Measurements from ENCODE around the gene GATA2. TPM values are rescaled to one million over a fixed set of nuclear protein-coding genes. Genes with fewer than 3 reads are reported as not detected.
A peak's percentile ranks its signal among the peaks of the same experiment; 100 is the strongest.

Gene GATA2
- total RNA-seq, 1 experiment from 2014 or later, result 74.6 TPM

- peaks cover 13% of the 10 kb centered on the region for H3K4me1 ChIP-seq (ENCODE audit: control insufficient read depth, insufficient read depth, low read length)
- BruUV-seq (replicated peaks), result no TSS peak
- no peaks in the 10 kb centered on the region for H3K27me3 ChIP-seq (ENCODE audit: control insufficient read depth, insufficient read depth, low read length)
- H3K27ac ChIP-seq (ENCODE audit: low read length), result no peak overlapping the region; the same call in 1 of the 2 replicates
- H3K36me3 ChIP-seq (ENCODE audit: control insufficient read depth, insufficient read depth, low read length), result no peaks in the 10 kb centered on the region
- in situ Hi-C loops (cut with HindIII; ENCODE audit: low pct_unique_long_range_greater_than_20kb, low sequenced_read_pairs) (no loop called here), intact Hi-C loops (cut with micrococcal nuclease; ENCODE audit: unreplicated experiment) (no loop called here)
- H3K9me3 ChIP-seq (ENCODE audit: control insufficient read depth, insufficient read depth, low read depth, low read length), result no peaks in the 10 kb centered on the region
- ATAC-seq (peak; percentile 43), DNase-seq (ENCODE audit: low read depth, low spot score) (no peak)
- TF ChIP-seq CTCF (IDR thresholded peaks at IDR 0.05) (no peak; the same call in 1 of the 2 replicates), TCF7L2 (IDR thresholded peaks at IDR 0.05; ENCODE audit: low read depth, low read length) (no peak), POLR2AphosphoS5 (IDR thresholded peaks at IDR 0.05; ENCODE audit: low read depth, low read length) (no peak), REST (IDR thresholded peaks at IDR 0.05; ENCODE audit: insufficient read depth in 1 of 2, low read depth in 2 of 2, low read length in 1 of 2) (no peak)
- ChIA-PET POLR2A (interaction anchor here (0.6 kb wide), 1 partner anchor 1789 kb away, joined by 8 read pairs; no protein-coding TSS in a partner anchor), CTCF (no interaction called here)
- peak overlapping the region; percentile 8 to 21; a peak in 3 of 4 replicates for H3K4me3 ChIP-seq (ENCODE audit: low read depth in 2 of 2, low read length in 2 of 2)
Measured at GRCh38 chr3:128432971-128433836, 59.8 kb downstream of the GATA2 start.

GRCh38 chr3:128432301-128432970 lies 60.6 kb downstream of the GATA2 start:
- DNase-seq (ENCODE audit: low read depth, low spot score) (no peak), ATAC-seq (no peak; the same call in 1 of the 2 replicates)
- Histone ChIP-seq H3K27me3 (ENCODE audit: control insufficient read depth, insufficient read depth, low read length) (no peaks in the 10 kb centered on the region), H3K27ac (ENCODE audit: low read length) (peak overlapping the region; percentile 40; the same call in 1 of the 2 replicates), H3K4me3 (ENCODE audit: low read depth in 2 of 2, low read length in 2 of 2) (peak overlapping the region; percentile 8 to 21; a peak in 3 of 4 replicates), H3K9me3 (ENCODE audit: control insufficient read depth, insufficient read depth, low read depth, low read length) (no peaks in the 10 kb centered on the region), H3K4me1 (ENCODE audit: control insufficient read depth, insufficient read depth, low read length) (peaks cover 13% of the 10 kb centered on the region), H3K36me3 (ENCODE audit: control insufficient read depth, insufficient read depth, low read length) (no peaks in the 10 kb centered on the region)
- no peak for TF ChIP-seq CTCF (IDR thresholded peaks at IDR 0.05)
- TF ChIP-seq SIN3A (IDR thresholded peaks at IDR 0.05; ENCODE audit: borderline replicate concordance, insufficient read depth, low read depth, low read length), result no peak
- TF ChIP-seq POLR2AphosphoS5 (IDR thresholded peaks at IDR 0.05; ENCODE audit: low read depth, low read length), result no peak
- TF ChIP-seq REST (IDR thresholded peaks at IDR 0.05; ENCODE audit: insufficient read depth in 1 of 2, low read depth in 2 of 2, low read length in 1 of 2), result no peak
- no peak for TF ChIP-seq TCF7L2 (IDR thresholded peaks at IDR 0.05; ENCODE audit: low read depth, low read length)
- CTCF ChIA-PET, result no interaction called here
- in situ Hi-C loops (cut with HindIII; ENCODE audit: low pct_unique_long_range_greater_than_20kb, low sequenced_read_pairs), result no loop called here
- BruUV-seq (replicated peaks), result no TSS peak
- intact Hi-C loops (cut with micrococcal nuclease; ENCODE audit: unreplicated experiment), result no loop called here
- POLR2A ChIA-PET, result interaction anchor here (0.6 kb wide), 1 partner anchor 1788 kb away, joined by 8 read pairs; no protein-coding TSS in a partner anchor

All from Panc1 (cell line).